ENCODE measurements around the gene ZNF511.

The ZNF511 gene

GRCh38 chr10:133274751-133275683, 33.7 kb upstream of the ZNF511 start:
- peak; percentile 76 to 78 for DNase-seq (ENCODE audit: low read depth in 2 of 2)

- DNase-seq (ENCODE audit: low read depth in 2 of 2) = no peak
These were observed 33.0 kb upstream of the ZNF511 start for GRCh38 chr10:133275684-133276092.

GRCh38 chr10:133276100-133276434, 32.6 kb upstream of the ZNF511 start:
- no peak for DNase-seq (ENCODE audit: low read depth in 2 of 2)

- peak in 1 of 2 donors; percentile 71 for DNase-seq (ENCODE audit: low read depth in 2 of 2)
These were observed 32.1 kb upstream of the ZNF511 start, which contains the start of gene ADAM8 for GRCh38 chr10:133276435-133277201. Gene ADAM8 (minus strand): TSS chr10:133276868. CDS start chr10:133276817, 51 bp downstream.

GRCh38 chr10:133277277-133277992, 31.3 kb upstream of the ZNF511 start:
- DNase-seq (ENCODE audit: low read depth in 2 of 2) = no peak

GRCh38 chr10:133277993-133278576, 30.6 kb upstream of the ZNF511 start:
- no peak for DNase-seq (ENCODE audit: low read depth in 2 of 2)

- no peak for DNase-seq (ENCODE audit: low read depth in 2 of 2)
These were observed 30.0 kb upstream of the ZNF511 start for GRCh38 chr10:133278577-133279265.

GRCh38 chr10:133279326-133280226, 29.1 kb upstream of the ZNF511 start:
- DNase-seq (ENCODE audit: low read depth in 2 of 2) = no peak

- DNase-seq (ENCODE audit: low read depth in 2 of 2) = no peak
These were observed 28.2 kb upstream of the ZNF511 start for GRCh38 chr10:133280391-133281059.

- no peak for DNase-seq (ENCODE audit: low read depth in 2 of 2)
These were observed 27.6 kb upstream of the ZNF511 start for GRCh38 chr10:133281084-133281483.

- DNase-seq (ENCODE audit: low read depth in 2 of 2) = no peak
These were observed 26.9 kb upstream of the ZNF511 start for GRCh38 chr10:133281628-133282372.

- no peak for DNase-seq (ENCODE audit: low read depth in 2 of 2)
These were observed 25.8 kb upstream of the ZNF511 start for GRCh38 chr10:133282846-133283390.

- no peak for DNase-seq (ENCODE audit: low read depth in 2 of 2)
These were observed 24.8 kb upstream of the ZNF511 start for GRCh38 chr10:133283931-133284330.

- no peak for DNase-seq (ENCODE audit: low read depth in 2 of 2)
These were observed 23.5 kb upstream of the ZNF511 start for GRCh38 chr10:133285217-133285616.

GRCh38 chr10:133286366-133286765, 22.3 kb upstream of the ZNF511 start:
- no peak for DNase-seq (ENCODE audit: low read depth in 2 of 2)

GRCh38 chr10:133287832-133288500, 20.7 kb upstream of the ZNF511 start:
- DNase-seq (ENCODE audit: low read depth in 2 of 2) = no peak

- no peak for DNase-seq (ENCODE audit: low read depth in 2 of 2)
These were observed 19.0 kb upstream of the ZNF511 start for GRCh38 chr10:133289761-133290160.

All from stimulated activated CD4-positive, alpha-beta T cell treated with anti-CD3 and anti-CD28 coated beads, Interleukin-15, amount 100 ng/mL, for 48 hours (primary cell).